ENCODE data around the gene PARD3B. TPM values are rescaled to one million over a fixed set of nuclear protein-coding genes. Genes with fewer than 3 reads are reported as not detected.

The PARD3B gene
- total and polyA plus RNA-seq, 2 of the 8 experiments (the other 6 are each of a cell fraction or from before 2014, with no cell fraction given): 1.2 to 5.7 TPM

- no peak for TF ChIP-seq CHD7 (IDR thresholded peaks at IDR 0.05; ENCODE audit: insufficient replicate concordance, low read length)
- TF ChIP-seq FOSL1 (IDR thresholded peaks at IDR 0.05; ENCODE audit: insufficient read depth, low read depth, low read length): no peak
- no peak for TF ChIP-seq SUZ12 (IDR thresholded peaks at IDR 0.05; ENCODE audit: low read length)
- no peak for TF ChIP-seq CHD1 (IDR thresholded peaks at IDR 0.05; ENCODE audit: low read depth, low read length)
- TF ChIP-seq NANOG (IDR thresholded peaks at IDR 0.05; ENCODE audit: insufficient read depth, low read depth, low read length, poor library complexity, severe bottlenecking): no peak
Measured at GRCh38 chr2:205484215-205484614, 938.9 kb downstream of the PARD3B start (continued).

Measured in H1 (cell line).